DND-41 (cell line): ENCODE results near the gene FAM180A.

Experiments used
- ATAC-seq: fragments of 200-7000 bp; cut with Tn5 transposase; 3 replicates; pipeline ENCODE4 v1.9.1; 2021; ENCODE audit warnings: low read depth; ENCODE audit not compliant: insufficient read depth
- DNase-seq: peaks from one replicate; pipeline ENCODE4 v3.0.0-alpha.2; 2020
- H2AFZ ChIP-seq: 2 replicates; pipeline ENCODE4 v1.6.0; 2012; ENCODE audit warnings: low read depth, low read length
- H3K27ac ChIP-seq: 2 replicates; pipeline ENCODE4 v1.5.1; 2012; ENCODE audit warnings: low read length, inconsistent platforms
- H3K27me3 ChIP-seq: fragments of 200-600 bp; sonication (generic); 2 replicates; pipeline ENCODE4 v1.6.0; 2012; ENCODE audit warnings: low read length, mild to moderate bottlenecking, inconsistent platforms; ENCODE audit not compliant: insufficient read depth, poor library complexity
- H3K36me3 ChIP-seq: 2 replicates; pipeline ENCODE4 v1.5.1; 2012; ENCODE audit warnings: low read length, inconsistent platforms; ENCODE audit not compliant: insufficient read depth
- H3K4me1 ChIP-seq: 2 replicates; pipeline ENCODE4 v1.5.1; 2012; ENCODE audit warnings: mild to moderate bottlenecking, low read length; ENCODE audit not compliant: insufficient read depth
- H3K4me2 ChIP-seq: 2 replicates; pipeline ENCODE4 v1.6.0; 2012; ENCODE audit warnings: mild to moderate bottlenecking, moderate library complexity, low read length, inconsistent platforms; ENCODE audit not compliant: insufficient read depth
- H3K4me3 ChIP-seq, 2 experiments: fragments of 200-600 bp in 1 of 2; shearing (Covaris generic) in 1 of 2; 2 replicates each; pipeline ENCODE4 v1.5.1; 2012 to 2016; ENCODE audit warnings: inconsistent platforms in 2 of 2, low read length in 2 of 2, mild to moderate bottlenecking in 2 of 2, low read depth in 1 of 2, moderate library complexity in 1 of 2
- H3K79me2 ChIP-seq: 2 replicates; pipeline ENCODE4 v1.6.0; 2012; ENCODE audit warnings: low read length, inconsistent platforms; ENCODE audit not compliant: insufficient read depth
- H3K9ac ChIP-seq: 2 replicates; pipeline ENCODE4 v1.6.0; 2012; ENCODE audit warnings: low read depth, mild to moderate bottlenecking, inconsistent platforms, low read length, moderate library complexity
- H3K9me3 ChIP-seq: 2 replicates; pipeline ENCODE4 v1.5.1; 2012; ENCODE audit warnings: low read length, moderate library complexity, mild to moderate bottlenecking, inconsistent platforms; ENCODE audit not compliant: insufficient read depth, severe bottlenecking
- H4K20me1 ChIP-seq: 2 replicates; pipeline ENCODE4 v1.6.0; 2012; ENCODE audit warnings: low read length; ENCODE audit not compliant: insufficient read depth
- EZH2 ChIP-seq: IDR thresholded peaks from 3 replicates; pipeline ENCODE4 v1.6.1; 2012; ENCODE audit warnings: borderline replicate concordance, low read depth, mild to moderate bottlenecking, moderate library complexity, low read length, inconsistent platforms; ENCODE audit not compliant: severe bottlenecking
- TF ChIP-seq, protein P1 (sequence below): IDR thresholded peaks from 2 replicates; pipeline ENCODE4 v1.5.1; 2012; ENCODE audit warnings: borderline replicate concordance, low read length, moderate library complexity, mild to moderate bottlenecking; ENCODE audit not compliant: poor library complexity, severe bottlenecking; ENCODE audit errors: extremely low read depth

Gene FAM180A

DNA sequence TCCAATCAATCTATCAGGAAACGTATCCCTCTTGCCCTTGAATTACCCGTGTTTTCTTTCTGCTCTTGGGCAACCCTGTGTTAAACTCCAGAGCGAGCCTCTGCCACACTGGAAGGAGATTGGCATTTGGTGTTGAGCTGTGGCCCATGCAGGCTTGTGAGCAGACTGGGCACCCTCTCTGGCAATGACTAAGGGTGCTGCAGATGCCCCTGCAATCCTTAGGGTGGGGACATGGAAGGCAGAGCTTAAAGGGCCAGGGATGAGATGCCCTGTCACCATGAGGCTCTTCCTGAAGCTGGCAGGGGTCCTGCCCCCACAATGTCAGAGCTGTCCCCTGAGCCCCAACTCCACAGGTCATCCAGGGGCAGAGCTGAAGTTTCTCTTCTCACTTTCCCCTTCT, 19.5 kb upstream of the FAM180A start:
- TF ChIP-seq, protein P1, sequence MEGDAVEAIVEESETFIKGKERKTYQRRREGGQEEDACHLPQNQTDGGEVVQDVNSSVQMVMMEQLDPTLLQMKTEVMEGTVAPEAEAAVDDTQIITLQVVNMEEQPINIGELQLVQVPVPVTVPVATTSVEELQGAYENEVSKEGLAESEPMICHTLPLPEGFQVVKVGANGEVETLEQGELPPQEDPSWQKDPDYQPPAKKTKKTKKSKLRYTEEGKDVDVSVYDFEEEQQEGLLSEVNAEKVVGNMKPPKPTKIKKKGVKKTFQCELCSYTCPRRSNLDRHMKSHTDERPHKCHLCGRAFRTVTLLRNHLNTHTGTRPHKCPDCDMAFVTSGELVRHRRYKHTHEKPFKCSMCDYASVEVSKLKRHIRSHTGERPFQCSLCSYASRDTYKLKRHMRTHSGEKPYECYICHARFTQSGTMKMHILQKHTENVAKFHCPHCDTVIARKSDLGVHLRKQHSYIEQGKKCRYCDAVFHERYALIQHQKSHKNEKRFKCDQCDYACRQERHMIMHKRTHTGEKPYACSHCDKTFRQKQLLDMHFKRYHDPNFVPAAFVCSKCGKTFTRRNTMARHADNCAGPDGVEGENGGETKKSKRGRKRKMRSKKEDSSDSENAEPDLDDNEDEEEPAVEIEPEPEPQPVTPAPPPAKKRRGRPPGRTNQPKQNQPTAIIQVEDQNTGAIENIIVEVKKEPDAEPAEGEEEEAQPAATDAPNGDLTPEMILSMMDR = no peak
- no peak for TF ChIP-seq EZH2
- Histone ChIP-seq H3K4me2 (no peak overlapping the region), H3K4me1 (peaks cover 19% of the 10 kb centered on the region), H3K9me3 (no peaks in the 10 kb centered on the region), H3K9ac (no peak overlapping the region), H2AFZ (no peak overlapping the region), H3K27ac (no peak overlapping the region), H3K4me3 (no peak overlapping the region), H3K79me2 (no peaks in the 10 kb centered on the region), H3K36me3 (no peaks in the 10 kb centered on the region), H3K27me3 (no peaks in the 10 kb centered on the region), H4K20me1 (no peaks in the 10 kb centered on the region)
- ATAC-seq (no peak), DNase-seq (no peak)

DNA sequence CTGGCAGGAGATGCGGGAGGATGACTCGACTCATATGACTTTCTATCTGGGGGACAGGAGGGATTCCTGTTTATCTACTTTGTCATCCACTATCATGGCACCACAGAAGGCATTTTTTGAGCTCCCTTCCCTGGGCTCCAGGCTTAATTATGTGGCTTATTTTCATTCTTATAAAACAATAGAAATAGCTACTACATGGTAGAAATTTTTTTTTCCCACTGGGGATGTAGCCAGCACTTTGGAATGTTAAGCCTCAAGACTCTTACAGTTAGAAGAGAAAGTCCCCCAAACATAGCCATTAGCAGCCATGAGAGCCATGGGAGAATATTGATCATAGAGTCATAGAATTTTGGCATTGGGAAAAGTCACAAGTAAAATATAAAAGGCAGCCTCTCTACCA, 14.6 kb upstream of the FAM180A start:
- ATAC-seq = no peak
- no peak for DNase-seq
- H3K4me3 ChIP-seq = no peak overlapping the region

DNA sequence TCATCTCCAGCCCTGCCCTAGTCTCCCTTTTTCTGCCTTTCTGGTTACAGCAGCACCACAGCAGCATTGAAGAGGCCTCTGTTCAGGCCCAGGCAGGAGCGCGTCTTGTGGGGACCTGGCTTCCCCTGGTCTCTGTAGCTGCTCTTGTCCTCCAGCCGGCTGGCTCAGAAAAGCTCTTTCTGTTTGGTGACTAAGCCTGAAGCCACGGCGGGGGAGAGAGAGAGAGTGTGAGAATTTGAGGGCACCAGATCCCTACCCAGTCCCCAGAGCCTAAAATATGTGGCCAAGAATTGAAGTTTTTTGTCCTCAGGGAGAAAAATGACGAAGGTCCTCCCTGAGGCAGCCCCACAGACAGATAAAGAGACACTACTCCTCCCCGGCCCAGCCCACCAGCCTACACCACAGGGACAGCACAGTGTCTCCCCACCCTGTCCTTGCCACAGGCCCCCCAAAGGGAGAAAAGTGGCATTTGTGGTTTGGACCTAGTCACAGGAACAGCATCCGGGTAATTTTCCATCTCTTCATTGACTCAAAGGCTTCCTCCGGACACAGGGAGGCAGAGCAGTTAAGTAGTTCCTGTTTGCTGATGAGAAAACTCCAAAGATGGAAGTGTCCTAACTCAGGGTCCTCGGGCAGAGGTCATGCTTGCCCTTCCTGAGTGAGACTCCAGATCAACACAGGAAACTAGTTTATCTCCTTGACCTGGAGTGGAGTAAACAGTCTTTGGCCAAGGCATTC, 13.3 kb upstream of the FAM180A start:
- no peak overlapping the region for H3K27ac ChIP-seq
- H3K9me3 ChIP-seq = no peaks in the 10 kb centered on the region
- no peak overlapping the region for H3K4me2 ChIP-seq

More for the DNA sequence above, 14.6 kb upstream of the FAM180A start:
- Histone ChIP-seq H3K79me2 (no peaks in the 10 kb centered on the region), H3K9me3 (no peaks in the 10 kb centered on the region), H3K9ac (no peak overlapping the region), H3K4me2 (no peak overlapping the region), H3K36me3 (no peaks in the 10 kb centered on the region), H3K27ac (no peak overlapping the region), H4K20me1 (no peaks in the 10 kb centered on the region), H2AFZ (no peak overlapping the region), H3K27me3 (no peaks in the 10 kb centered on the region), H3K4me1 (peaks cover 6% of the 10 kb centered on the region; the same call in 1 of the 2 replicates)
- no peak for TF ChIP-seq EZH2
- TF ChIP-seq, protein P1 = no peak

More for the DNA sequence above, 13.3 kb upstream of the FAM180A start:
- Histone ChIP-seq H3K9ac (no peak overlapping the region), H3K79me2 (no peaks in the 10 kb centered on the region), H3K4me3 (no peak overlapping the region), H2AFZ (no peak overlapping the region), H3K27me3 (no peaks in the 10 kb centered on the region), H3K36me3 (no peaks in the 10 kb centered on the region), H4K20me1 (no peaks in the 10 kb centered on the region), H3K4me1 (peaks cover 6% of the 10 kb centered on the region; the same call in 1 of the 2 replicates)
- DNase-seq (peak; percentile 29), ATAC-seq (peak; percentile 73)
- TF ChIP-seq, protein P1 = no peak
- TF ChIP-seq EZH2 = no peak
